Prostate gland (tissue), 2 donors: ENCODE data around the gene ATG5. TPM values are rescaled to one million over a fixed set of nuclear protein-coding genes. Genes with fewer than 3 reads are reported as not detected.
A peak's percentile ranks its signal among the peaks of the same experiment; 100 is the strongest.

Experiments used
- DNase-seq: peaks from one replicate; pipeline ENCODE4 v3.0.0-alpha.2; 2019; ENCODE audit warnings: low spot score
- H3K27ac ChIP-seq, 2 donors: fragments of 200-600 bp; sonication (generic); 2 replicates each; pipeline ENCODE4 v1.5.1; 2017 to 2019
- H3K27me3 ChIP-seq: fragments of 200-600 bp; sonication (generic); replicated peaks from 2 replicates; pipeline ENCODE4 v1.5.1; 2019; ENCODE audit not compliant: insufficient read depth
- H3K36me3 ChIP-seq, 2 donors: fragments of 200-600 bp; sonication (generic); 1 replicate in 1 of 2; 2 replicates in 1 of 2; pipeline versions ENCODE4 v1.5.1 to v1.8.1; 2017 to 2019
- H3K4me1 ChIP-seq: fragments of 200-600 bp; sonication (generic); replicated peaks from 2 replicates; pipeline ENCODE4 v1.5.1; 2019
- H3K4me3 ChIP-seq, 2 donors: fragments of 200-600 bp; sonication (generic); 2 replicates each; pipeline ENCODE4 v1.5.1; 2017 to 2019
- H3K9me3 ChIP-seq: fragments of 200-600 bp; sonication (generic); 2 replicates; pipeline ENCODE4 v1.5.1; 2017
- CTCF ChIP-seq, 4 experiments: fragments of 200-600 bp in 2 of 4; fragments of 450-650 bp in 2 of 4; sonication (generic) in 2 of 4; IDR thresholded peaks; 1 replicate in 3 of 4; 2 replicates in 1 of 4; pipeline ENCODE4 v1.5.1; 2016 to 2019; ENCODE audit warnings: antibody characterized with exemption in 4 of 4, mild to moderate bottlenecking in 2 of 4, moderate library complexity in 2 of 4
- POLR2A ChIP-seq: fragments of 450-650 bp; IDR thresholded peaks from one replicate; pipeline ENCODE4 v1.6.1; 2016; ENCODE audit warnings: antibody characterized with exemption, mild to moderate bottlenecking
- POLR2AphosphoS5 ChIP-seq: sonication (generic); formaldehyde crosslinking; IDR thresholded peaks from one replicate; pipeline ENCODE4 v1.6.1; 2017; ENCODE audit warnings: antibody characterized with exemption
- WGBS: methylation state at CpG from one replicate; pipeline ENCODE4 v1.1.5; 2018; 5-methylcytosine and 5-hydroxymethylcytosine counted together
- intact Hi-C: fragments of 100-400 bp; cut with DNase I; formaldehyde crosslinking; loops from one replicate; pipeline ENCODE4 v1.14.2; 2022
- total RNA-seq, 2 donors: library from RNA; depleted of rRNA; stranded (reverse); fragments of >200 nt; gene quantifications; one replicate each; pipeline ENCODE4 v1.1.0, GENCODE V29; 2016

Gene ATG5
- total RNA-seq, 2 donors from 2014 or later, result 31.9 to 34.3 TPM

DNA sequence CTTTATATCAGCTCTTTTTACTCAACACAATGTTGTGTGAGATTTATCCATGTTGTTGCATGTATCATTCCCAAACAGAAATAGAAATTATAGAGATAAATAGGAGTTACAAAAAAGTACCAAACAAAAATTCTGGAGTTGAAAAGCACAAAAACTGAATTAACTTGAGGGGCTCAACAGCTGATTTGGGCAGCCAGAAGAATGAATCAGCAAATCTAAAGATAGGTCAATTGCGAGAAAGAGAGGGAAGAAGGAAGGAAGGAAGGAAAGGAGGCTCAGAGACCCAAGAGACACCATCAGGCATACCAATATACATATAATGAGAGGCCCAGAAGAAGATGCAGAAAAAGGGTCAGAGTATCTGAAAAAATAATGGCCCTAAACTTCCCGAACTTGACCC lies 98.9 kb downstream of the ATG5 start:
- TF ChIP-seq CTCF (IDR thresholded peaks at IDR 0.05) (no peak), POLR2A (no peak), POLR2AphosphoS5 (no peak)
- intact Hi-C loops, result loop anchor here (10.0 kb wide), 1 partner anchor 792 kb away; no protein-coding TSS in a partner anchor

DNA sequence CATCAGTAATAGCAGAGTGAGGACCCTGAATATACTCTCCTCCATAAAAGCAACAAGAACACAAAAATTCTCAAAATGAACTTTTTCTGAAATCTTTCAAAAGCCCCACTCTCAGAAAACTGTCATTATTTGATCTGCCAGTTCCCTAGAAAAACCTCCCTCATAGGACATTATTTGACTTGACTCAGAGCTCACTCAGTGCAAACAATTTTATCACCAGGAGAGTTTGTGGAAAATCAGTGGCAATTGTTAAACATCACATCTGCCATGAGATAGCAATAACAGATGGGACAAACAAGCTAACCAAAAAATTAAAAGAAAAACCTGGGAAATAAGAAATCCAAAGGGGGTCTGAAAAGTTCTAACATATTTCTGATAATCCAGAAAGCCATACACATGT lies 100.0 kb downstream of the ATG5 start:
- Histone ChIP-seq H3K4me1 (no peaks in the 10 kb centered on the region), H3K36me3 (no peaks in the 10 kb centered on the region), H3K27ac (peak overlapping the region in 1 of 2 donors; percentile 24), H3K4me3 (no peak overlapping the region), H3K9me3 (no peaks in the 10 kb centered on the region), H3K27me3 (no peaks in the 10 kb centered on the region)
- peak; percentile 8 for DNase-seq
- intact Hi-C loops, result loop anchor here (10.0 kb wide), 1 partner anchor 791 kb away; no protein-coding TSS in a partner anchor
- no peak for TF ChIP-seq POLR2A
- peak; percentile 49 for TF ChIP-seq POLR2AphosphoS5

More for the DNA sequence above, 98.9 kb downstream of the ATG5 start:
- no peaks in the 10 kb centered on the region for H3K36me3 ChIP-seq
- no peak overlapping the region for H3K27ac ChIP-seq
- DNase-seq, result no peak
- WGBS, result 88% methylated on average over 2 of the region's 2 CpGs
- H3K27me3 ChIP-seq, result no peaks in the 10 kb centered on the region
- no peaks in the 10 kb centered on the region for H3K4me1 ChIP-seq
- H3K9me3 ChIP-seq, result no peaks in the 10 kb centered on the region
- no peak overlapping the region for H3K4me3 ChIP-seq

DNA sequence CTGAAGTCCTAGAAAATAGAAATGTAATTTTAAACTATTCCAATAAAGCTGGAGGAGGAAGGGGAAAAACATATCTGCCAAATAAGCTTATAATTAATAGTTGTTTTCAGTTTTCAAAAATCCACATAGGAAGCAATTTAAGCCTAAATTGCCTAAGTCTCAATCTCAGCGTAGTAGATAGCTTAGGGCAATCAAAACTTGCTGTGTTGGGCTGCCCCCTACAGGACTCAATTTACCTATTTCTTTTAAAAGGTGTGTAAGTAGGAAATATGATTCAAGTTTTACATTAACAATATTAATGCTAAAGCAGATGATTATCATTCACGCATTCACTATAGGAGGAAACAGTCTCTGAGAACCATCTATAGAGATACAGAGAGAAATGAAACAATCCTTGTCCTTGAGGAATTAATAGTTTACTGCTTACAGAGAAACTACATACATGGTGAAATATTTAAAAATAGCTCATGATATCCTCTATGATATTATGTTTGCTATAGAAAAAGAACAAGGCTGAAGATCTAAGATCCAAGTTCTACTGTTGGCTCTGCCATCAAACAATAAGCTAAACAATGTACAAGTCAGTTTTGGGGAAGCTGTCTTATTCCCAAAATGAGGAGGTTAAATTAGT lies 102.1 kb downstream of the ATG5 start:
- H3K27ac ChIP-seq, result no peak overlapping the region
- H3K9me3 ChIP-seq, result no peaks in the 10 kb centered on the region
- H3K4me1 ChIP-seq, result no peaks in the 10 kb centered on the region
- 73% methylated on average over 2 of the region's 2 CpGs for WGBS
- DNase-seq, result peak; percentile 21
- no peak overlapping the region for H3K4me3 ChIP-seq
- peak; percentile 15 to 71 (median 40) for TF ChIP-seq CTCF (IDR thresholded peaks at IDR 0.05)
- no peak for TF ChIP-seq POLR2AphosphoS5
- no peaks in the 10 kb centered on the region for H3K36me3 ChIP-seq
- H3K27me3 ChIP-seq, result no peaks in the 10 kb centered on the region
- intact Hi-C loops, result loop anchor here (5.0 to 10.0 kb wide), 2 partner anchors 741 to 789 kb away; no protein-coding TSS in a partner anchor

GRCh38 chr6:106220485-106220884 lies 105.1 kb downstream of the ATG5 start:
- TF ChIP-seq POLR2A (no peak), CTCF (IDR thresholded peaks at IDR 0.05) (no peak), POLR2AphosphoS5 (no peak)
- Histone ChIP-seq H3K27ac (no peak overlapping the region), H3K27me3 (no peaks in the 10 kb centered on the region), H3K36me3 (no peaks in the 10 kb centered on the region), H3K4me1 (no peaks in the 10 kb centered on the region), H3K9me3 (no peaks in the 10 kb centered on the region), H3K4me3 (no peak overlapping the region)
- no peak for DNase-seq
- intact Hi-C loops, result loop anchor here (5.0 to 10.0 kb wide), 2 partner anchors 738 to 786 kb away; no protein-coding TSS in a partner anchor

DNA sequence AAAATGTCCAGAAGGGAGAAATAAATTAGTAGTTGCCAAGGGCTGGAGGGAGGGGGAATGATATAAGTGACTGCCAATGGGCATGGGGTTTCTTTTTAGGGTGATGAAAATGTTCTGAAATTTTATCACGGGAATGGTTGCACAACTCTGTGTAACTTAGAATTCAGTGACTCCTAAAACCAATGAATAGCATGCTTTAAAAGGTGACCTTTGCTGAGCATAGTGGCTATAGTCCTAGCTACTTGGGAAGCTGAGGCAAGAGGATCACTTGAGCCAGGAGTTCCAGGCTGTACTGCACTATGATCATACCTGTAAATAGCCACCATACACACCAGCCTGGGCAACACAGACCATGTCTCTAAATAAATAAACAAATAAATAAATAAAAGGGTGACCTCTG lies 109.0 kb downstream of the ATG5 start:
- no peaks in the 10 kb centered on the region for H3K36me3 ChIP-seq
- H3K27me3 ChIP-seq, result no peaks in the 10 kb centered on the region
- H3K4me1 ChIP-seq, result no peaks in the 10 kb centered on the region
- H3K4me3 ChIP-seq, result no peak overlapping the region
- no peak overlapping the region for H3K27ac ChIP-seq
- intact Hi-C loops, result no loop called here
- TF ChIP-seq POLR2AphosphoS5 (no peak), CTCF (IDR thresholded peaks at IDR 0.05) (no peak), POLR2A (no peak)
- 90% methylated on average over 1 of the region's 1 CpG for WGBS
- DNase-seq, result no peak
- H3K9me3 ChIP-seq, result no peaks in the 10 kb centered on the region
